NCI-H69 (cell line): ENCODE results near the gene KCNN1.
"Not testable (repeated sequence)": the region's sequence is repeated elsewhere in the genome, so short reads cannot be mapped to it uniquely, and the experiment has no call there.

Experiments used
- DNase-seq: peaks from one replicate; lab custom pipeline; 2025; lab: John Stamatoyannopoulos, UW

KCNN1 gene

GRCh38 chr19:17966550-17967256, at the start of gene KCNN1:
TSS of gene KCNN1 (plus strand) at chr19:17967107. CDS start at chr19:17973889, 6,782 bp downstream.
- peak; percentile 38 for DNase-seq

- DNase-seq: not testable (repeated sequence)
Measured at GRCh38 chr19:17918151-17918550, 48.8 kb upstream of the KCNN1 start.

GRCh38 chr19:17919122-17919521, 47.8 kb upstream of the KCNN1 start:
- not testable (repeated sequence) for DNase-seq

GRCh38 chr19:17920527-17920926, 46.4 kb upstream of the KCNN1 start:
- no peak for DNase-seq

- DNase-seq: no peak
Measured at GRCh38 chr19:17922138-17922537, 44.8 kb upstream of the KCNN1 start.

DNA sequence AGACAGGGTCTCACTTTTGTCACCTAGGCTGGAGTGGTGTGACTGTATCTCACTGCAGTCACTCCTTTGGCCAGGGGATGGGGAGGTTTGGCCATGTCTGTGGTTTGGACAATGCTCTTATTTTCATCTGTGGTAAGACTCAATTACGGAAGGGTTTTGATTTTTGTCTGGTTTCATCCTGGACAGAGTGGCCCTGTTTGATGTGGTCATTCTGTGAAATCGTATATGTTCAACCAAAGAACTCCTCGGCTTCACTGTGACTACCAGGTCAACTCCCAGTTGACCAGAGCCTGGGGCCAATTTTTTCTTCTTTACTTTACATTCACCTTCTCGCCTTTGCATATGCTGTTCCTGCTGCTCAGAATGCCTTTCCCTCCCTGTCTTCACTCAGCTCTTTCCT, 40.9 kb upstream of the KCNN1 start:
- no peak for DNase-seq

DNA sequence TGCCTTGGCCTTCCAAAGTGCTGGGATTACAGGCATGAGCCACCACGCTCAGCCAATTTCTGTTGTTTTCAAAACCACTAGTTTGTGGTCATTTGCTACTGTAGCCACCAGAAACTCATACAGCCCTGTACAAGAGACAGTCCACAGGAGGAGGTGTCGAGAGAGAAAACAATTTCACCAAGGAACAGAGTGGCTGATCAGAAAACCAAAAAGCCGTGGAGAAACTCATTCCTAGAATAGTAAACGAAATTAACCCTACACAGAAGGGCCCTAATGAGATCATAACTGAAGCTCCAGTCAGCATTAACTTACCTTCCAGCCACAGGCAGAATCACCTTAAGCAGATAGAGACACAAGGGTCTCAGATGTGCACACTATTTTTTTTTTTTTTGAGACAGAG, 37.9 kb upstream of the KCNN1 start:
- no peak for DNase-seq

DNA sequence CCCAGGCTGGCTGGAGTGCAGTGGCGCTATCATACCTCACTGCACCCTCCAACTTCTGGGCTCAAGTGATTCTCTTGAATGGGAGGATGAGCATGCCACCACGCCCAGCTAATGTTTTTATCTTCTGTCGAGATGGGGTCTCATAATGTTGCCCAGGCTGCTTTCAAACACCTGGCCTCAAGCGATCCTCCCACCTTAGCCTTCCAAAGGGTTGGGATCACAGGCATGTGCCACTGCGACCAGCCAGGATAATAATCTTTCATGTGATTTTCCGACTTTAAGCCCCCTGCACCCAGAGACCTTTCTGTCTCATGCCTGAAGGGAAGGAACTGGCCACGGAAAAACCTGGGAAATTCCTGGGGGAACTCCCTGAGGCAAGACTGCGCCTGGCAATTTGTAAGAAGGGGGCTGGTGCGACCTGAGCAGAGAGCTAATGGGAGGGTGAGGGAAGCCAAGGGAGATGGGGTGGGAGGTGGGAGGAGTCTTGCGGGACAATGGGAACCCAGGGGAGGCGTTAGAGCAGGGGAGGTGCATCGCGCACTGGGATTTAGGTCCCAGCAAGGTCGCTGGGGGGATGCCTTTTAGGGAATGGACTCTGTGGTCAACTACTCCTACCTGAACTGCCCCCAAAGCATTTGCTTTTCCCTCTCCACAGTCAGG, 35.2 kb upstream of the KCNN1 start:
- peak; percentile 91 for DNase-seq

DNA sequence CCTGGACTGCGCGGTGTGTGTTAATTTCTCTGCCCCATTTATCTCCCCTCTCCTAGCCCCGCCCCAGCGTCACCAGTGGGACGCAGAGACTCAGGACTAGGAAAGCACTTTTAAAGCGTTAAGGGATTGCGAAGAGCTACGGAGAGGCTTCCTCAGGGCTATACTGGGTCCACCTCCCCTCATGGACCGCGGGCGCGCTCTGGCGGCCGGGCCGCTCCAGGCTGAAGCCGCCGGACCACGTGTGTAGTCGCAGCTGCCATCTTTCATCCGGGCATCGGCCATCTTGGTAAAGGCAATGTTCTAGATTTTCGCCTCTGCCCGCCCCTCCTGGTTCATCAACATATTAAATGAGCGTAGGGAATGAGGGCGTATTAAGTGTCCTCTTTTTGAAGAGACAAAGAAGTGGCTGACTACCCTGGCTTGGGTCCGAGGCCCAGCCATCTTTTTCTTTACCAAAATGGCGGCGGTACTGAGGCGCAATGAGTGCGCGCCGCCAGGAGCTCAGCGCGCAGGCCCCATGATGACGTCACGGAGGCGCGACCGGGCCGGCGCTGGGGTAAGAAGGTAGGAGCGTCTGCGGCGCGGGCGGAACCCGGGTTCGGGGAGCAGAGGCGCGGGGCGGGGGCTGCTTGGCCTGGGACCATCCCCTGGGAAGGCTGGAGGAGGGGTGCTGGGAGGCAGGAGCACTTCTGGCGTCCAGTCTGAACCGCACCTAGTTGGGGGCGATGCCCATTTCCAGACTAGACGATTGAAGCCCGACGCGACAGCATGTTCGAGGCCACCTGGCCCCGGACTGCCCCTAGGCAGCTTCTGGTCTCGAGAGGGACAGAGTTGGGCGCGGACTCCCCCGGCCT, 34.2 kb upstream of the KCNN1 start, which contains the start of gene CCDC124:
TSS of gene CCDC124 (plus strand) at position 531 of the 854 bp plus-strand sequence. CDS start 3,406 bp downstream, outside the sequence.
- peak; percentile 97 for DNase-seq

- DNase-seq: no peak
Measured at GRCh38 chr19:17933414-17934129, 33.3 kb upstream of the KCNN1 start.

GRCh38 chr19:17936379-17936778, 30.5 kb upstream of the KCNN1 start:
- DNase-seq: no peak

DNA sequence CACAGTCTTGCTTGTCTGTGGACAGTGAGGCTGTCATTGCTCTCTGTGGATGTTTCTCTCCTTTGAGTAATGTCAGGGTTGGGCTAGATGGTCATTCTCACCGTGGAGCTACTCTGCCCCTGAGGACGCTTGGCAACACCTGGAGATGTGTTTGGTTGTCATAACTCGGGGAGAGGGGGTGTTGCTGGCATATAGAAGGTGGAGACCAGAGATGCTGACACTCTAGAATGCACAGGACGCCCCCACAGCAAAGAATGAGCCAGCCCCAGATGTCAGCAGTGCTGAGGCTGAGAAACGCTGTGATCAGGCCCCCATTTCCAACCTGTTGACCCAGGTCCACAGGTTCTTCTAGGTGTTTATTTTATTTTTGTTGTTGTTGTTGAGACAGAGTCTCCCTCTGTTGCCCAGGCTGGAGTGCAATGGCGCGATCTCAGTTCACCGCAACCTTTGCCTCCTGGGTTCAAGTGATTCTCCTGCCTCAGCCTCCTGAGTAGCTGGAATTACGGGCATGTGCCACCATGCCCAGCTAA, 29.5 kb upstream of the KCNN1 start:
- no peak for DNase-seq

GRCh38 chr19:17938092-17938845, 28.6 kb upstream of the KCNN1 start:
- peak; percentile 69 for DNase-seq

DNA sequence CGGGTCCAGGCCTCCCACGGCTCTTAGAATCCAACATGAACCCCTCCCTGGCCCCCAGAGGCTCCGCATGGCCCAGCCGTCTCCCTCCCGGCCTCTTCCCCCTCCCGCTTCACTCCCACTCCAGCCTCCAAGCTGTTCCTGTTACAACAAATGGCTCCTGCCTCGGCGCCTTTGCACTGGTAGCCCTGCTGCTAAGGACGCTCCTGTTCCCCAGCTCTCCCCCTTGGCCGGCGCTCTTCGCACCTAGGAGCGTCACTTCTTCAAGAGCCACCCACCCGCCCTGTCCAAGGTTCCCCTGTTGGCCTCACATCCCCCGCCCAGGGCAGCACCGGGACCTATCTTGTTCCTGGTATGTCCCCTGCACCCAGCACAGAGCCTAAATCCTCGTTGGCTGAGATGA, 24.7 kb upstream of the KCNN1 start:
- no peak for DNase-seq

DNA sequence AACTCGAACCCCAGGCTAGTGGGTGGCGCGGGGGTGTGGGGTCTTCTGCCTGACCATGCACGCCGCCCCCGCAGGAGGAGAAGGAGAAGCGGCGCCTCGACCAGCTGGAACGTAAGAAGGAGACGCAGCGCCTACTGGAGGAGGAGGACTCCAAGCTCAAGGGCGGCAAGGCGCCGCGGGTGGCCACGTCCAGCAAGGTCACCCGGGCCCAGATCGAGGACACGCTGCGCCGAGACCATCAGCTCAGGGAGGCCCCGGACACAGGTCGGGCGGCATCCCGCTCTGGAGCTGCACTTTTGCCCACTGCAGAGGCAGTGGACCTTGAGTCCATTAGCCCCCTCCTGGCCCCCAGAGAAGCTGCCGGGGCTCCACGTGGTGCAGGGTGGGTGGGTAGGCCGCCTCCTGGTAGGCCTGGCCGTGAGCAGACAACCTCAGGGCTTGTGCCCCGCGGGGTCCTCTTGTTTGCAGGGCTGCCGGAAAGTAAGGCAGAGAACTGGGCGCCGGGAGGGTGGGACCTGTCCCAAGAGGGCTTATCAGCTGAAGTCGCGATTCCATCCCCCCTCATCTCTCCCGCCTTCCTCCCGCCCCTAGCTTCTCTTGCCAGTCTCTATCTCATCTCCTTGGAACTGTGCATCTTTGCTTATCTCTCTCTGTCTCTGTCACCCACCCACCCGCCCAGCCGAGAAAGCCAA, 24.2 kb upstream of the KCNN1 start:
- no peak for DNase-seq

GRCh38 chr19:17943274-17944221, 23.4 kb upstream of the KCNN1 start:
- no peak for DNase-seq

- DNase-seq: no peak
Measured at GRCh38 chr19:17944301-17944700, 22.6 kb upstream of the KCNN1 start.

GRCh38 chr19:17946965-17947784, 19.7 kb upstream of the KCNN1 start:
- DNase-seq: peak; percentile 66
